Tibial nerve (tissue), 4 donors: ENCODE data around the gene ADGRE1. TPM values are rescaled to one million over a fixed set of nuclear protein-coding genes. Genes with fewer than 3 reads are reported as not detected.

ENCODE experiments used
- DNase-seq, 2 donors: peaks; one replicate each; pipeline ENCODE4 v3.0.0-alpha.2; 2019; ENCODE audit warnings: low spot score in 2 of 2
- H3K27ac ChIP-seq, 4 donors: fragments of 200-600 bp; sonication (generic) in 3 of 4; one replicate each; pipeline ENCODE4 v1.5.1; 2017 to 2019; ENCODE audit warnings: mild to moderate bottlenecking in 1 of 4
- H3K27me3 ChIP-seq, 2 donors: fragments of 200-600 bp; sonication (generic) in 1 of 2; one replicate each; pipeline versions ENCODE4 v1.5.1 to v1.6.0; 2017 to 2019
- H3K36me3 ChIP-seq, 3 donors: fragments of 200-600 bp; sonication (generic); one replicate each; pipeline ENCODE4 v1.5.1; 2018 to 2019
- H3K4me1 ChIP-seq, 4 donors: fragments of 200-600 bp; sonication (generic) in 3 of 4; one replicate each; pipeline ENCODE4 v1.5.1; 2017 to 2019
- H3K4me3 ChIP-seq, 4 donors: fragments of 200-600 bp; sonication (generic) in 3 of 4; one replicate each; pipeline ENCODE4 v1.5.1; 2017 to 2019; ENCODE audit warnings: mild to moderate bottlenecking in 1 of 4, moderate library complexity in 1 of 4
- H3K9me3 ChIP-seq, 4 donors: fragments of 200-600 bp; sonication (generic) in 3 of 4; one replicate each; pipeline ENCODE4 v1.5.1; 2017 to 2019
- EP300 ChIP-seq, 2 donors: sonication (generic); formaldehyde crosslinking; IDR thresholded peaks; one replicate each; pipeline ENCODE4 v1.6.1; 2017; ENCODE audit warnings: antibody characterized with exemption in 2 of 2, mild to moderate bottlenecking in 1 of 2
- POLR2A ChIP-seq, 2 donors: fragments of 450-650 bp; IDR thresholded peaks; one replicate each; pipeline ENCODE4 v1.6.1; 2017; ENCODE audit warnings: antibody characterized with exemption in 2 of 2, mild to moderate bottlenecking in 2 of 2, moderate library complexity in 2 of 2
- WGBS, 2 donors: methylation state at CpG; one replicate each; pipeline ENCODE4 v1.1.5; 2018; 5-methylcytosine and 5-hydroxymethylcytosine counted together
- total RNA-seq, 4 donors: library from RNA; depleted of rRNA; stranded (reverse); fragments of >200 nt; gene quantifications; one replicate each; pipeline ENCODE4 v1.1.0, GENCODE V29; 2016
- TF ChIP-seq, protein P1 (sequence below), 5 experiments: fragments of 200-600 bp in 3 of 5; fragments of 450-650 bp in 2 of 5; sonication (generic) in 3 of 5; IDR thresholded peaks; one replicate each; pipeline ENCODE4 v1.5.1; 2016 to 2019; ENCODE audit warnings: antibody characterized with exemption in 5 of 5, mild to moderate bottlenecking in 3 of 5, moderate library complexity in 2 of 5

ADGRE1 gene, protein sequence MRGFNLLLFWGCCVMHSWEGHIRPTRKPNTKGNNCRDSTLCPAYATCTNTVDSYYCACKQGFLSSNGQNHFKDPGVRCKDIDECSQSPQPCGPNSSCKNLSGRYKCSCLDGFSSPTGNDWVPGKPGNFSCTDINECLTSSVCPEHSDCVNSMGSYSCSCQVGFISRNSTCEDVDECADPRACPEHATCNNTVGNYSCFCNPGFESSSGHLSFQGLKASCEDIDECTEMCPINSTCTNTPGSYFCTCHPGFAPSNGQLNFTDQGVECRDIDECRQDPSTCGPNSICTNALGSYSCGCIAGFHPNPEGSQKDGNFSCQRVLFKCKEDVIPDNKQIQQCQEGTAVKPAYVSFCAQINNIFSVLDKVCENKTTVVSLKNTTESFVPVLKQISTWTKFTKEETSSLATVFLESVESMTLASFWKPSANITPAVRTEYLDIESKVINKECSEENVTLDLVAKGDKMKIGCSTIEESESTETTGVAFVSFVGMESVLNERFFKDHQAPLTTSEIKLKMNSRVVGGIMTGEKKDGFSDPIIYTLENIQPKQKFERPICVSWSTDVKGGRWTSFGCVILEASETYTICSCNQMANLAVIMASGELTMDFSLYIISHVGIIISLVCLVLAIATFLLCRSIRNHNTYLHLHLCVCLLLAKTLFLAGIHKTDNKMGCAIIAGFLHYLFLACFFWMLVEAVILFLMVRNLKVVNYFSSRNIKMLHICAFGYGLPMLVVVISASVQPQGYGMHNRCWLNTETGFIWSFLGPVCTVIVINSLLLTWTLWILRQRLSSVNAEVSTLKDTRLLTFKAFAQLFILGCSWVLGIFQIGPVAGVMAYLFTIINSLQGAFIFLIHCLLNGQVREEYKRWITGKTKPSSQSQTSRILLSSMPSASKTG
- 1 to 10 TPM in 1 of 4 donors, under 1 TPM in 2, not detected in 1; 0.20 to 1.7 (median 0.21) TPM for total RNA-seq

DNA sequence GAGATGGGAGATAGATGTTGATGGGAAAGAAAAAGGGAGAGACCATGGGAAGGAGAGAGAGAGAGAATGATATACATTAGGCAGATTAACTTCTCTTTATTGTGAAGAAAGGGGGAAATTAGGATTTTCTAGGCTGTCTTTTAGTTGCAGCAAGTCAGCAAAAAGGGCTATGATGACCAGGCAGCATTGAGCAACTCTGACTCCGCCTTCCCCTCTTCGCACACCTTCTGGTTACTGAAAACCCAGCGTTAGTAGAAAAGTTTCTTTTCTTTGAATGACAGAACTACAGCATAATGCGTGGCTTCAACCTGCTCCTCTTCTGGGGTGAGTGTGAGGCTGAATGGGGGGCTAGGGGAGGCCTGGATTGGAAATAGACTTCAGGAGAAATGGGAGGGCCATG, at the start of gene ADGRE1:
Gene ADGRE1, plus strand, starts transcription at position 264 of the 400 bp plus-strand sequence. Its CDS starts 30 bp downstream, at position 294.
- Histone ChIP-seq H3K27ac (no peak within 1 kb of the TSS), H3K4me1 (no peaks in the 10 kb centered on the region), H3K4me3 (no peak within 1 kb of the TSS), H3K27me3 (no peaks in the 10 kb centered on the region), H3K36me3 (no peaks in the 10 kb centered on the region), H3K9me3 (peaks cover 0 to 27% (median 0%) of the 10 kb centered on the region in 4 donors)
- TF ChIP-seq EP300 (IDR thresholded peaks at IDR 0.05) (no peak), POLR2A (IDR thresholded peaks at IDR 0.05) (no peak)
- TF ChIP-seq, protein P1, sequence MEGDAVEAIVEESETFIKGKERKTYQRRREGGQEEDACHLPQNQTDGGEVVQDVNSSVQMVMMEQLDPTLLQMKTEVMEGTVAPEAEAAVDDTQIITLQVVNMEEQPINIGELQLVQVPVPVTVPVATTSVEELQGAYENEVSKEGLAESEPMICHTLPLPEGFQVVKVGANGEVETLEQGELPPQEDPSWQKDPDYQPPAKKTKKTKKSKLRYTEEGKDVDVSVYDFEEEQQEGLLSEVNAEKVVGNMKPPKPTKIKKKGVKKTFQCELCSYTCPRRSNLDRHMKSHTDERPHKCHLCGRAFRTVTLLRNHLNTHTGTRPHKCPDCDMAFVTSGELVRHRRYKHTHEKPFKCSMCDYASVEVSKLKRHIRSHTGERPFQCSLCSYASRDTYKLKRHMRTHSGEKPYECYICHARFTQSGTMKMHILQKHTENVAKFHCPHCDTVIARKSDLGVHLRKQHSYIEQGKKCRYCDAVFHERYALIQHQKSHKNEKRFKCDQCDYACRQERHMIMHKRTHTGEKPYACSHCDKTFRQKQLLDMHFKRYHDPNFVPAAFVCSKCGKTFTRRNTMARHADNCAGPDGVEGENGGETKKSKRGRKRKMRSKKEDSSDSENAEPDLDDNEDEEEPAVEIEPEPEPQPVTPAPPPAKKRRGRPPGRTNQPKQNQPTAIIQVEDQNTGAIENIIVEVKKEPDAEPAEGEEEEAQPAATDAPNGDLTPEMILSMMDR (IDR thresholded peaks at IDR 0.05): no peak
- DNase-seq: no peak
- 61 to 73% methylated on average over 4 of the region's 4 CpGs for WGBS, 2 donors

DNA sequence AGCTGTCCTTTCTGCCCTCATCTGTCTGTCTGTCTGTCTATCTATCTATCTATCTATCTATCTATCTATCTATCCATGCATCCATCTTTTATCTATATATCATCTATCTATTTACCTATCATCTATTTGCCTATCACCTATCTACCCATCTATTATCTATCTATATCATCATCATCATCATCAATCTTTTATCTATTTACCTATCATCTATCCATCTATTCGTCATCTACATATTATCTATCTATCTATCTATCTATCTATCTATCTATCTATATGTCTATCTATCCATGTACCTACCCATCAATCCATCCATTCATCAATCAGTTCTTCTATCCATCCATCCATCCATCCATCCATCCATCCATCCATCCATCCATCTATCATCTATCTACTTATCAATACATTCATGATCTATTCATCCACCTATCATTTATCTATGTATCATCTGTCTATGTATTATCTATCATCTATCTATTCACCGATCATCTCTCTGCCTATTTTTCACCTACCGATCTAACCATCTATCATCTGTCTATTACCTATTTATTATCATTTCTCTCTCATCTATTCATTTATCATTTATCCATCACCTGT, 49.2 kb upstream of the ADGRE1 start:
- H3K9me3 ChIP-seq: peaks cover 0 to 5% (median 0%) of the 10 kb centered on the region in 4 donors
- peaks cover 0 to 4% (median 0%) of the 10 kb centered on the region in 3 donors for H3K36me3 ChIP-seq
- WGBS, 2 donors: 92 to 95% methylated on average over 3 of the region's 3 CpGs
- no peaks in the 10 kb centered on the region for H3K27me3 ChIP-seq
- H3K27ac ChIP-seq: no peak overlapping the region
- no peak for DNase-seq
- H3K4me1 ChIP-seq: no peaks in the 10 kb centered on the region
- no peak for TF ChIP-seq POLR2A (IDR thresholded peaks at IDR 0.05)
- no peak for TF ChIP-seq EP300 (IDR thresholded peaks at IDR 0.05)
- TF ChIP-seq, protein P1 (IDR thresholded peaks at IDR 0.05): no peak
- H3K4me3 ChIP-seq: no peak overlapping the region

DNA sequence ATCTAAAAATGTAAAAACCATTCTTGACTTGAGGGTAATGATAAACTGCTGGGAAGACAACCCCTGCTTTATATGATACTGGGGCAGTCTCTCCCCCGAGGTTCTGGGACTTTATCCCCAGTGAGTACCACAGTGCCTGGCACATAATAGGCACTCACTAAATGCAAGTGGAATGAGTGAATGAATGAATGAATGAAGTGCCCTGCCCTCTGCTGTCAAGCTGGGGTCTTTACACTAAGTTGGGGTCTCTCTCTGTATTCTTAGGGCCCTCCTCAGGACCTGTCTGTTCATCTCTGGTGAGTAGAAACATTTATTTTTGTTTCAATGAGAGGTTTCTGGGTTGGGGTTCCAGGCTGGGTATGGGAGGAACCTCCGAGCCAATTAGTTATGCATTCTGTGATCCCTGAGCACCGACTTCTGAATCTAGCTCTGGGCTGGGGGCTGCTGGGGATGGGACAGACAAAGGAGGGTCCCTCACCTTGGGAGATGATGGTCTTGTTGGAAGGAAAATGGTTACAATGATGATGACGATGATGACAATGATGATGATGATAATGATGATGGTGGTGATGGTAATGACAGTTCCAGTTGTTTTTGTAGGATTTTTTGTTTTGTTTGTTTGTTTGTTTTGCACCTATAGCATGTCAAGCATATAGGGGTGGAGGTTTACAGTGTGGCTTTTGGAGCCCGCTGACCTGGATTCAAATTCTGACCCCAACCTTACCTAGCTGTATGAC, 44.3 kb upstream of the ADGRE1 start:
- TF ChIP-seq, protein P1 (IDR thresholded peaks at IDR 0.05): no peak
- no peak for TF ChIP-seq EP300 (IDR thresholded peaks at IDR 0.05)
- TF ChIP-seq POLR2A (IDR thresholded peaks at IDR 0.05): no peak
- no peaks in the 10 kb centered on the region for H3K27me3 ChIP-seq
- no peaks in the 10 kb centered on the region for H3K4me1 ChIP-seq
- H3K36me3 ChIP-seq: no peaks in the 10 kb centered on the region
- DNase-seq: no peak
- no peak overlapping the region for H3K27ac ChIP-seq
- no peak overlapping the region for H3K4me3 ChIP-seq
- H3K9me3 ChIP-seq: no peaks in the 10 kb centered on the region
- 69 to 75% methylated on average over 5 of the region's 5 CpGs for WGBS, 2 donors

DNA sequence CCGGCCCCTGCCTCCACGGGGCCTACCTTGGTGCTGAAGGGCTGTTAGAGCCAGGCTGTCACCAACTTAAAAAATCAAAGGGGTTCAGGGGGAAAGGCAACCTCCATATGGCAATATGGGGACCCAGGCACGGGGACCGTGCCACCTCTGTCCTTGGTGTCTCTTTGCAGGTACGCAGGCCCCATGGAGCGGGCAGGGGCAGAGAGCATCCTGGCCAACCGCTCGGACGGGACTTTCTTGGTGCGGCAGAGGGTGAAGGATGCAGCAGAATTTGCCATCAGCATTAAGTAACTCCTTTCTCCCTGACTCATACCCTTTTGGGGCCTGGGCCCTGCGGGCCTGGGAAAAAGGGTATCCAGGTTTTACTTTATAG, 39.6 kb upstream of the ADGRE1 start:
- H3K27me3 ChIP-seq: no peaks in the 10 kb centered on the region
- no peaks in the 10 kb centered on the region for H3K4me1 ChIP-seq
- 88 to 97% methylated on average over 11 of the region's 11 CpGs for WGBS, 2 donors
- DNase-seq: no peak
- H3K27ac ChIP-seq: no peak overlapping the region
- TF ChIP-seq EP300 (IDR thresholded peaks at IDR 0.05): no peak
- no peak for TF ChIP-seq POLR2A (IDR thresholded peaks at IDR 0.05)
- TF ChIP-seq, protein P1 (IDR thresholded peaks at IDR 0.05): no peak
- H3K4me3 ChIP-seq: no peak overlapping the region
- H3K36me3 ChIP-seq: no peaks in the 10 kb centered on the region
- no peaks in the 10 kb centered on the region for H3K9me3 ChIP-seq
